ENCODE data around the gene SEMA5A.

Gene SEMA5A

GRCh38 chr5:9156282-9156681 is 389.6 kb downstream of the SEMA5A start:
- no peak for DNase-seq

- no peak for DNase-seq
These were observed 394.0 kb downstream of the SEMA5A start for GRCh38 chr5:9151684-9152427.

GRCh38 chr5:9149988-9150387 is 395.9 kb downstream of the SEMA5A start:
- DNase-seq, result no peak

- no peak for DNase-seq
These were observed 397.6 kb downstream of the SEMA5A start for GRCh38 chr5:9148242-9148641.

GRCh38 chr5:9140711-9141110 is 405.2 kb downstream of the SEMA5A start:
- DNase-seq, result no peak

- DNase-seq, result no peak
These were observed 405.7 kb downstream of the SEMA5A start for GRCh38 chr5:9140202-9140601.

GRCh38 chr5:9139344-9139743 is 406.5 kb downstream of the SEMA5A start:
- DNase-seq, result no peak

- DNase-seq, result no peak
These were observed 417.7 kb downstream of the SEMA5A start for GRCh38 chr5:9128136-9128535.

GRCh38 chr5:9126490-9126889 is 419.4 kb downstream of the SEMA5A start:
- no peak for DNase-seq

- no peak for DNase-seq
These were observed 420.0 kb downstream of the SEMA5A start for GRCh38 chr5:9125852-9126251.

- no peak for DNase-seq
These were observed 421.0 kb downstream of the SEMA5A start for GRCh38 chr5:9124838-9125237.

- DNase-seq, result no peak
These were observed 421.8 kb downstream of the SEMA5A start for GRCh38 chr5:9124071-9124470.

GRCh38 chr5:9122528-9122927 is 423.3 kb downstream of the SEMA5A start:
- DNase-seq, result no peak

- DNase-seq, result no peak
These were observed 424.3 kb downstream of the SEMA5A start for GRCh38 chr5:9121597-9121996.

GRCh38 chr5:9118852-9119251 is 427.0 kb downstream of the SEMA5A start:
- DNase-seq, result no peak

GRCh38 chr5:9115093-9115492 is 430.8 kb downstream of the SEMA5A start:
- DNase-seq, result no peak

- no peak for DNase-seq
These were observed 433.2 kb downstream of the SEMA5A start for GRCh38 chr5:9112520-9113291.

GRCh38 chr5:9108162-9108561 is 437.7 kb downstream of the SEMA5A start:
- no peak for DNase-seq

GRCh38 chr5:9105851-9106250 is 440.0 kb downstream of the SEMA5A start:
- no peak for DNase-seq

- no peak for DNase-seq
These were observed 441.1 kb downstream of the SEMA5A start for GRCh38 chr5:9104571-9105339.

- DNase-seq, result no peak
These were observed 442.6 kb downstream of the SEMA5A start for GRCh38 chr5:9103290-9103689.

- no peak for DNase-seq
These were observed 446.2 kb downstream of the SEMA5A start for GRCh38 chr5:9099689-9100088.

- DNase-seq, result no peak
These were observed 446.9 kb downstream of the SEMA5A start for GRCh38 chr5:9098990-9099389.

- DNase-seq, result no peak
These were observed 451.3 kb downstream of the SEMA5A start for GRCh38 chr5:9094582-9094981.

All from activated naive CD4-positive, alpha-beta T cell treated with anti-CD3 and anti-CD28 coated beads, Interleukin-2, amount 50 U/mL, for 16 hours (primary cell).